Endothelial cell of umbilical vein (primary cell): ENCODE results near the gene CLBA1. TPM values are rescaled to one million over a fixed set of nuclear protein-coding genes. Genes with fewer than 3 reads are reported as not detected.

Source experiments
- BruUV-seq: library from RNA; stranded (reverse); fragments of 400-500 nt; replicated peaks from 2 replicates; lab custom pipeline; 2021; lab: Mats Ljungman, UMichigan
- CTCF ChIA-PET: fragments of 300-600, 350-600 bp; sonication (Branson Sonifier 250); formaldehyde crosslinking; loops from one replicate; lab custom pipeline; 2021; ENCODE audit warnings: antibody characterized with exemption, inconsistent platforms; lab: Charles Lee
- POLR2A ChIA-PET: fragments of 300-600, 350-600 bp; sonication (Branson Sonifier 250); formaldehyde crosslinking; loops from one replicate; lab custom pipeline; 2021; ENCODE audit warnings: antibody characterized with exemption, inconsistent platforms; lab: Charles Lee
- DNase-seq: peaks from one replicate; pipeline ENCODE4 v3.0.0-alpha.2; 2011; ENCODE audit warnings: low read depth, low spot score
- FAIRE-seq: peaks from 2 replicates; lab custom pipeline; 2011; peaks lifted over from hg19 to GRCh38; lab: Jason Lieb, UNC
- H2AFZ ChIP-seq: 2 replicates; pipeline ENCODE4 v1.6.0; 2012; ENCODE audit warnings: low read depth, low read length, control low read depth, inconsistent platforms
- H3K27ac ChIP-seq: 2 replicates; pipeline ENCODE4 v1.5.1; 2011; ENCODE audit warnings: low read depth, mild to moderate bottlenecking, control low read depth, low read length, moderate library complexity; ENCODE audit not compliant: insufficient read depth
- H3K27me3 ChIP-seq, 2 experiments: 2 replicates each; pipeline versions ENCODE4 v1.6.0 to v1.6.1; 2011; ENCODE audit warnings: low read length in 2 of 2, mixed read lengths in 1 of 2; ENCODE audit not compliant: control insufficient read depth in 2 of 2, insufficient read depth in 2 of 2
- H3K36me3 ChIP-seq, 2 experiments: 2 replicates in 1 of 2; 3 replicates in 1 of 2; pipeline ENCODE4 v1.5.1; 2011; ENCODE audit warnings: low read length in 2 of 2, mild to moderate bottlenecking in 1 of 2, moderate library complexity in 1 of 2; ENCODE audit not compliant: control insufficient read depth in 2 of 2, insufficient read depth in 2 of 2; ENCODE audit errors: extremely low read depth in 1 of 2
- H3K4me1 ChIP-seq: 3 replicates; pipeline ENCODE4 v1.5.1; 2011; ENCODE audit warnings: mild to moderate bottlenecking, low read length; ENCODE audit not compliant: control insufficient read depth, insufficient read depth; ENCODE audit errors: extremely low read depth
- H3K4me2 ChIP-seq: 2 replicates; pipeline ENCODE4 v1.6.1; 2011; ENCODE audit warnings: low read length, control low read depth, mixed read lengths; ENCODE audit not compliant: insufficient read depth
- H3K4me3 ChIP-seq, 3 experiments: fragments of 200-600 bp in 1 of 3; sonication (generic), shearing (Covaris generic) in 1 of 3; replicated peaks in 1 of 3; 2 replicates each; pipeline ENCODE4 v1.5.1; 2011 to 2016; ENCODE audit warnings: control low read depth in 3 of 3, low read length in 3 of 3, mild to moderate bottlenecking in 2 of 3, inconsistent platforms in 1 of 3, low read depth in 1 of 3, moderate library complexity in 1 of 3; ENCODE audit not compliant: insufficient read depth in 1 of 3
- H3K79me2 ChIP-seq: 2 replicates; pipeline ENCODE4 v1.6.0; 2012; ENCODE audit warnings: low read length, inconsistent platforms; ENCODE audit not compliant: control insufficient read depth, insufficient read depth
- H3K9ac ChIP-seq: replicated peaks from 2 replicates; pipeline ENCODE3; 2011; ENCODE audit warnings: low read length, control low read depth; ENCODE audit not compliant: insufficient read depth; ENCODE audit errors: extremely low read depth
- H3K9me1 ChIP-seq: replicated peaks from 3 replicates; pipeline ENCODE4 v1.6.0; 2011; ENCODE audit warnings: mild to moderate bottlenecking, low read length; ENCODE audit not compliant: control insufficient read depth, insufficient read depth; ENCODE audit errors: extremely low read depth
- H3K9me3 ChIP-seq: replicated peaks from 2 replicates; pipeline ENCODE4 v1.5.1; 2012; ENCODE audit warnings: low read length, inconsistent platforms; ENCODE audit not compliant: control insufficient read depth, insufficient read depth
- H4K20me1 ChIP-seq: replicated peaks from 2 replicates; pipeline ENCODE3; 2011; ENCODE audit warnings: mild to moderate bottlenecking, low read length; ENCODE audit not compliant: control insufficient read depth, insufficient read depth; ENCODE audit errors: extremely low read depth
- CTCF ChIP-seq, 2 donors: IDR thresholded peaks; 1 replicate in 1 of 2; 2 replicates in 1 of 2; pipeline ENCODE4 v1.5.1; 2011; ENCODE audit warnings: low read length in 2 of 2, mild to moderate bottlenecking in 2 of 2, moderate library complexity in 2 of 2, control low read depth in 1 of 2, inconsistent platforms in 1 of 2, low read depth in 1 of 2; ENCODE audit not compliant: insufficient read depth in 1 of 2; ENCODE audit errors: extremely low read depth in 1 of 2
- EZH2 ChIP-seq: IDR thresholded peaks from 2 replicates; pipeline ENCODE4 v1.6.1; 2012; ENCODE audit warnings: borderline replicate concordance, low read depth, mild to moderate bottlenecking, moderate library complexity, low read length, inconsistent platforms; ENCODE audit not compliant: severe bottlenecking
- FOS ChIP-seq: IDR thresholded peaks from 2 replicates; pipeline ENCODE4 v1.6.1; 2011; ENCODE audit warnings: mild to moderate bottlenecking, low read length, moderate library complexity, borderline replicate concordance; ENCODE audit not compliant: insufficient read depth
- GATA2 ChIP-seq: IDR thresholded peaks from 2 replicates; pipeline ENCODE4 v1.7.0; 2011; ENCODE audit warnings: low read depth, mild to moderate bottlenecking, moderate library complexity, mixed read lengths, low read length; ENCODE audit not compliant: insufficient read length, insufficient read depth
- JUN ChIP-seq: IDR thresholded peaks from 2 replicates; pipeline ENCODE4 v1.6.1; 2011; ENCODE audit warnings: borderline replicate concordance, low read depth; ENCODE audit not compliant: insufficient read length, insufficient read depth
- MAX ChIP-seq: IDR thresholded peaks from 2 replicates; pipeline ENCODE4 v1.6.1; 2011; ENCODE audit not compliant: insufficient read depth, insufficient read length
- MYC ChIP-seq: IDR thresholded peaks from one replicate; pipeline ENCODE4 v1.6.1; 2011; ENCODE audit warnings: mild to moderate bottlenecking, low read depth, low read length
- POLR2A ChIP-seq: IDR thresholded peaks from 2 replicates; pipeline ENCODE4 v1.6.1; 2012; ENCODE audit warnings: low read depth, mild to moderate bottlenecking, control low read depth, low read length
- POLR2AphosphoS5 ChIP-seq: IDR thresholded peaks from 2 replicates; pipeline ENCODE4 v1.6.1; 2012; ENCODE audit warnings: low read depth, mild to moderate bottlenecking, control low read depth, low read length, moderate library complexity; ENCODE audit not compliant: insufficient read depth
- dilution Hi-C: fragments of 300-500 bp; cut with MboI; formaldehyde crosslinking; loops from one replicate; pipeline ENCODE4 v1.15.0; 2019; ENCODE audit warnings: low sequenced_read_pairs; ENCODE audit not compliant: extremely low pct_ligation_motif_present
- intact Hi-C: fragments of 100-400 bp; cut with micrococcal nuclease; formaldehyde crosslinking; loops from one replicate; pipeline ENCODE4 v1.10.0; 2022
- polyA plus RNA-seq, 4 experiments: library from polyadenylated mRNA; depleted of rRNA in 3 of 4; stranded (reverse) in 3 of 4; unstranded in 1 of 4; fragments of >200 nt; gene quantifications; 2 replicates each; pipeline versions ENCODE4 v1.2.1 to v1.2.3, GENCODE V29; 2011 to 2012; ENCODE audit warnings: missing spikeins in 1 of 4
- total RNA-seq: library from RNA; stranded (reverse); gene quantifications from 2 replicates; pipeline ENCODE4 v1.2.3, GENCODE V29; 2021

The CLBA1 gene
- total and polyA plus RNA-seq, 2 donors (not counting 3 experiments of a cell fraction or from before 2014, with no cell fraction given), result 5.2 to 5.3 TPM

DNA sequence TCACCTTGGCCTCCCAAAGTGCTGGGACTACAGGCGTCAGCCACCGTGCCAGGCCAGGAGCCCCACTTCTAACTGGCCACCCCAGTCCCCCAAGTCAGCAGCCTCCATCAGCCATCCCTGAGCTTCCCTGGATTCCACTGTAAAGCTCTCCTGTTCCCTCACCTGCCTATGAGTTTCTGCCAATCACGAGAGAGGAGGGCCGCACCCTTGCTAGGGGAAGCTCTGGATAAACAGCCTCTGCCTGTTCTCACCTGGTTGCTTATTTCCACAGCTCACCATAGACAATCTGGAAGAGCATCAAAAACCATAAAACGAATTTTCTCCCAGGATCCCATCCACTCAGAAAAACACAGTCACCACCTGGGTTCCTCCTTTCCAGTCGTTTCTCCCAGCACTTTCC lies 30.3 kb downstream of the CLBA1 start:
- ChIA-PET POLR2A (interaction anchor here (0.6 kb wide), 1 partner anchor 42 kb away, joined by 5 read pairs; no protein-coding TSS in a partner anchor), CTCF (interaction anchor here (1.2 to 1.6 kb wide), 3 partner anchors 11 to 42 kb away, joined by 4 to 6 read pairs (median 6); no protein-coding TSS in a partner anchor)
- H3K4me1 ChIP-seq, result peaks cover 39% of the 10 kb centered on the region
- no peaks in the 10 kb centered on the region for H3K9me1 ChIP-seq
- no peak overlapping the region for H2AFZ ChIP-seq
- H3K27ac ChIP-seq, result no peak overlapping the region
- H3K79me2 ChIP-seq, result peaks cover 98% of the 10 kb centered on the region
- DNase-seq, result no peak
- no peak overlapping the region for H3K4me3 ChIP-seq
- BruUV-seq, result no TSS peak
- H4K20me1 ChIP-seq, result no peaks in the 10 kb centered on the region
- intact Hi-C loops, result loop anchor here (1.0 kb wide), 1 partner anchor 29 kb away; no protein-coding TSS in a partner anchor
- TF ChIP-seq POLR2AphosphoS5 (no peak), EZH2 (no peak), CTCF (IDR thresholded peaks at IDR 0.05; ENCODE audit: extremely low read depth in 1 of 2, insufficient read depth in 1 of 2, low read depth in 1 of 2, low read length in 2 of 2) (no peak), MYC (no peak), JUN (no peak), FOS (no peak), MAX (no peak), GATA2 (no peak), POLR2A (no peak)
- no peaks in the 10 kb centered on the region for H3K27me3 ChIP-seq
- FAIRE-seq, result no peak
- peaks cover 3 to 6% of the 10 kb centered on the region in 2 experiments for H3K36me3 ChIP-seq
- no peak overlapping the region for H3K9ac ChIP-seq
- H3K4me2 ChIP-seq, result no peak overlapping the region
- dilution Hi-C loops, result no loop called here
- H3K9me3 ChIP-seq, result no peaks in the 10 kb centered on the region
